Body of pancreas (tissue), 4 donors: ENCODE measurements around the gene SKI.

ENCODE experiments used
- POLR2A ChIP-seq, 3 donors: fragments of 450-650 bp; IDR thresholded peaks; one replicate each; pipeline ENCODE4 v1.6.1; 2016; ENCODE audit warnings: antibody characterized with exemption in 3 of 3, mild to moderate bottlenecking in 2 of 3
- TF ChIP-seq, protein P1 (sequence below), 7 experiments: fragments of 450-650 bp in 4 of 7; fragments of 200-600 bp in 3 of 7; sonication (generic) in 3 of 7; IDR thresholded peaks; one replicate each; pipeline ENCODE4 v1.5.1; 2016 to 2019; ENCODE audit warnings: antibody characterized with exemption in 7 of 7

DNA sequence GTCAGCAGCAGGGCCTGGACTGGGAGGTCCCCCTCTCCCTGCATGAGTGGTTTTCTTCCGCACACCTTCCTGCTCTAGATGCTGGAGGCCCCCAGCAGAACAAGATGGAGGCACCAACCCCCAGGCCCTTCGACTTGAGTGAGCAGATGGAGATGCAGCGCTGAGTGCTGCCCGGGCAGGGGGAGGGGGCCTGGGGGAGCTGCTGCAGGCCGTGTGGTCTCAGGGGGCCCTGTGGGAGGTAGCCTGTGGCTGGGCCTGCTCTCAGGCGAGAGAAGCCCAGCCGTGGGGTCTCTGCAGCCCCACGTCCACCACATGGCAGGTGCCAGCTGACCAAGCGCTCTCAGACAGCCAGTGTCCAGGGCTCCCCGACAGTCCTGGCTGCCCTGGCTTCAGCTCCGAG, 32.3 kb upstream of the SKI start:
- TF ChIP-seq, protein P1, sequence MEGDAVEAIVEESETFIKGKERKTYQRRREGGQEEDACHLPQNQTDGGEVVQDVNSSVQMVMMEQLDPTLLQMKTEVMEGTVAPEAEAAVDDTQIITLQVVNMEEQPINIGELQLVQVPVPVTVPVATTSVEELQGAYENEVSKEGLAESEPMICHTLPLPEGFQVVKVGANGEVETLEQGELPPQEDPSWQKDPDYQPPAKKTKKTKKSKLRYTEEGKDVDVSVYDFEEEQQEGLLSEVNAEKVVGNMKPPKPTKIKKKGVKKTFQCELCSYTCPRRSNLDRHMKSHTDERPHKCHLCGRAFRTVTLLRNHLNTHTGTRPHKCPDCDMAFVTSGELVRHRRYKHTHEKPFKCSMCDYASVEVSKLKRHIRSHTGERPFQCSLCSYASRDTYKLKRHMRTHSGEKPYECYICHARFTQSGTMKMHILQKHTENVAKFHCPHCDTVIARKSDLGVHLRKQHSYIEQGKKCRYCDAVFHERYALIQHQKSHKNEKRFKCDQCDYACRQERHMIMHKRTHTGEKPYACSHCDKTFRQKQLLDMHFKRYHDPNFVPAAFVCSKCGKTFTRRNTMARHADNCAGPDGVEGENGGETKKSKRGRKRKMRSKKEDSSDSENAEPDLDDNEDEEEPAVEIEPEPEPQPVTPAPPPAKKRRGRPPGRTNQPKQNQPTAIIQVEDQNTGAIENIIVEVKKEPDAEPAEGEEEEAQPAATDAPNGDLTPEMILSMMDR (IDR thresholded peaks at IDR 0.05) = no peak
- no peak for TF ChIP-seq POLR2A (IDR thresholded peaks at IDR 0.05)
